Liver (tissue), 9 donors: ENCODE results near the gene TTYH1. TPM values are rescaled to one million over a fixed set of nuclear protein-coding genes. Genes with fewer than 3 reads are reported as not detected.

Experiments used
- DNase-seq: peaks from one replicate; pipeline ENCODE4 v3.0.0-alpha.2; 2017; ENCODE audit warnings: low spot score
- H3K27ac ChIP-seq, 2 donors: one replicate each; pipeline ENCODE4 v1.7.0; 2013; ENCODE audit warnings: inconsistent platforms in 2 of 2, low read length in 2 of 2, control low read depth in 1 of 2, low read depth in 1 of 2, mild to moderate bottlenecking in 1 of 2
- H3K27me3 ChIP-seq, 4 donors: one replicate each; pipeline versions ENCODE4 v1.6.1 to v1.7.0; 2013; ENCODE audit warnings: low read length in 3 of 4, inconsistent platforms in 1 of 4, mild to moderate bottlenecking in 1 of 4, moderate library complexity in 1 of 4; ENCODE audit not compliant: control insufficient read depth in 4 of 4, insufficient read depth in 4 of 4
- H3K36me3 ChIP-seq, 4 donors: one replicate each; pipeline versions ENCODE4 v1.6.1 to v1.7.0; 2013; ENCODE audit warnings: low read length in 3 of 4, mild to moderate bottlenecking in 3 of 4, low read depth in 1 of 4, moderate library complexity in 1 of 4; ENCODE audit not compliant: control insufficient read depth in 4 of 4, insufficient read depth in 3 of 4
- H3K4me1 ChIP-seq, 4 donors: one replicate each; pipeline versions ENCODE4 v1.6.1 to v1.7.0; 2013; ENCODE audit warnings: low read length in 3 of 4, mild to moderate bottlenecking in 3 of 4, moderate library complexity in 1 of 4; ENCODE audit not compliant: control insufficient read depth in 4 of 4, insufficient read depth in 4 of 4
- H3K4me3 ChIP-seq, 3 donors: one replicate each; pipeline versions ENCODE4 v1.6.1 to v1.7.0; 2013; ENCODE audit warnings: low read length in 3 of 3, control low read depth in 1 of 3, low read depth in 1 of 3, mild to moderate bottlenecking in 1 of 3
- H3K9ac ChIP-seq, 2 donors: one replicate each; pipeline ENCODE4 v1.7.0; 2013; ENCODE audit warnings: low read length in 2 of 2, mild to moderate bottlenecking in 2 of 2, moderate library complexity in 2 of 2, control low read depth in 1 of 2, low read depth in 1 of 2
- H3K9me3 ChIP-seq, 4 donors: one replicate each; pipeline versions ENCODE4 v1.6.1 to v1.7.0; 2013; ENCODE audit warnings: low read length in 3 of 4; ENCODE audit not compliant: control insufficient read depth in 4 of 4
- ATF3 ChIP-seq: IDR thresholded peaks from 2 replicates; pipeline ENCODE4 v1.6.1; 2016; ENCODE audit warnings: antibody characterized with exemption
- CTCF ChIP-seq: fragments of 150-350 bp; IDR thresholded peaks from 2 replicates; pipeline ENCODE4 v1.5.1; 2017; ENCODE audit warnings: improper control_type of control experiment, low read depth, low read length; ENCODE audit not compliant: missing input control
- EGR1 ChIP-seq, 2 donors: IDR thresholded peaks; 2 replicates each; pipeline ENCODE4 v1.6.1; 2016 to 2018; ENCODE audit warnings: antibody characterized with exemption in 2 of 2, low read depth in 2 of 2
- FOXA1 ChIP-seq: IDR thresholded peaks from 2 replicates; pipeline ENCODE4 v1.6.1; 2016; ENCODE audit warnings: antibody characterized with exemption
- FOXA2 ChIP-seq: IDR thresholded peaks from 2 replicates; pipeline ENCODE4 v1.6.1; 2016; ENCODE audit warnings: antibody characterized with exemption
- HNF4G ChIP-seq: IDR thresholded peaks from 2 replicates; pipeline ENCODE4 v1.6.1; 2016; ENCODE audit warnings: antibody characterized with exemption
- JUND ChIP-seq, 2 donors: IDR thresholded peaks; 2 replicates each; pipeline ENCODE4 v1.6.1; 2016; ENCODE audit warnings: antibody characterized with exemption in 2 of 2
- MAX ChIP-seq: IDR thresholded peaks from 2 replicates; pipeline ENCODE4 v1.6.1; 2016; ENCODE audit warnings: antibody characterized with exemption
- NR2F2 ChIP-seq: IDR thresholded peaks from 2 replicates; pipeline ENCODE4 v1.6.1; 2016; ENCODE audit warnings: antibody characterized with exemption
- RAD21 ChIP-seq, 2 donors: IDR thresholded peaks; 2 replicates each; pipeline ENCODE4 v1.6.1; 2016; ENCODE audit warnings: antibody characterized with exemption in 2 of 2, mild to moderate bottlenecking in 2 of 2
- REST ChIP-seq: IDR thresholded peaks from 2 replicates; pipeline ENCODE4 v1.6.1; 2016; ENCODE audit warnings: antibody characterized with exemption, mild to moderate bottlenecking
- RXRA ChIP-seq, 2 donors: IDR thresholded peaks; 2 replicates each; pipeline ENCODE4 v1.6.1; 2017 to 2018; ENCODE audit warnings: antibody characterized with exemption in 2 of 2, mild to moderate bottlenecking in 1 of 2
- TAF1 ChIP-seq: conservative IDR thresholded peaks from 2 replicates; pipeline ENCODE4 v1.6.1; 2016; ENCODE audit warnings: antibody characterized with exemption, mild to moderate bottlenecking
- YY1 ChIP-seq: IDR thresholded peaks from 2 replicates; pipeline ENCODE4 v1.6.1; 2016; ENCODE audit warnings: antibody characterized with exemption, mild to moderate bottlenecking
- ZBTB33 ChIP-seq: IDR thresholded peaks from 2 replicates; pipeline ENCODE4 v1.6.1; 2016; ENCODE audit warnings: antibody characterized with exemption
- WGBS: extraction: QIAGEN DNeasy Blood & Tissue Kit; methylation state at CpG from one replicate; pipeline ENCODE4 v1.1.7; 2013; 5-methylcytosine and 5-hydroxymethylcytosine counted together
- polyA plus RNA-seq, 2 donors: library from polyadenylated mRNA; stranded (reverse) in 1 of 2; unstranded in 1 of 2; fragments of 200-250 nt in 1 of 2; fragments of >200 nt in 1 of 2; fragmentation: Nextera tagmentation in 1 of 2; extraction: Ambion mirVana in 1 of 2; gene quantifications; one replicate each; pipeline versions ENCODE4 v1.2.1 to v1.2.3, GENCODE V29; 2013 to 2015
- total RNA-seq, 2 donors: library from RNA; depleted of rRNA; stranded (reverse); fragments of >200 nt; gene quantifications; one replicate each; pipeline ENCODE4 v1.2.3, GENCODE V29; 2014
- donor health status: healthy.
- donor health status: healthy.
- donor health status: healthy.
- donor health status: healthy.
- donor health status: healthy.

TTYH1 gene
- total and polyA plus RNA-seq, 4 donors: 0.28 to 1.1 (median 0.61) TPM

- TF ChIP-seq EGR1 (IDR thresholded peaks at IDR 0.05; ENCODE audit: low read depth in 2 of 2) (no peak), RXRA (IDR thresholded peaks at IDR 0.05) (no peak), NR2F2 (no peak), HNF4G (no peak), ATF3 (no peak), MAX (no peak), FOXA1 (no peak)
Measured at GRCh38 chr19:54434112-54434872, 19.0 kb downstream of the TTYH1 start (continued).

- H3K27me3 ChIP-seq: peaks cover 0 to 2% (median 0%) of the 10 kb centered on the region in 4 donors
- WGBS: 36% methylated on average over 11 of the region's 11 CpGs
- H3K36me3 ChIP-seq: no peaks in the 10 kb centered on the region
- TF ChIP-seq TAF1 (no peak), FOXA2 (no peak), ZBTB33 (no peak), NR2F2 (no peak), RAD21 (IDR thresholded peaks at IDR 0.05) (no peak), EGR1 (IDR thresholded peaks at IDR 0.05; ENCODE audit: low read depth in 2 of 2) (no peak), YY1 (no peak), REST (no peak), HNF4G (no peak), CTCF (no peak), MAX (no peak), JUND (IDR thresholded peaks at IDR 0.05) (no peak), RXRA (IDR thresholded peaks at IDR 0.05) (no peak)
- no peak for DNase-seq
- peaks cover 2 to 13% (median 11%) of the 10 kb centered on the region in 4 donors for H3K4me1 ChIP-seq
- no peaks in the 10 kb centered on the region for H3K9me3 ChIP-seq
- H3K4me3 ChIP-seq: no peak overlapping the region
- no peak overlapping the region for H3K9ac ChIP-seq
- H3K27ac ChIP-seq: no peak overlapping the region
Measured at GRCh38 chr19:54434873-54435214, 19.6 kb downstream of the TTYH1 start.
